Cardiac muscle cell (in vitro differentiated cells and primary cell): ENCODE measurements around the gene DPYSL4. TPM values are rescaled to one million over a fixed set of nuclear protein-coding genes. Genes with fewer than 3 reads are reported as not detected.

Source experiments
- DNase-seq, 2 donors: peaks; one replicate each; pipeline versions ENCODE4 v3.0.0 to v3.0.0-alpha.2; 2010 to 2017; ENCODE audit warnings: low read depth in 1 of 2, low spot score in 1 of 2
- H3K27ac ChIP-seq: fragments of 200-600 bp; sonication (generic); 2 replicates; pipeline ENCODE4 v1.5.1; 2016
- H3K27me3 ChIP-seq: fragments of 200-600 bp; sonication (generic); 2 replicates; pipeline ENCODE4 v1.6.0; 2016; ENCODE audit warnings: control low read depth
- H3K36me3 ChIP-seq: fragments of 200-600 bp; sonication (generic); 2 replicates; pipeline ENCODE4 v1.5.1; 2016; ENCODE audit warnings: control low read depth
- H3K4me1 ChIP-seq: fragments of 200-600 bp; sonication (generic); 2 replicates; pipeline ENCODE4 v1.8.1; 2017; ENCODE audit warnings: low read depth, mild to moderate bottlenecking, mixed run types
- H3K4me3 ChIP-seq: fragments of 200-600 bp; sonication (generic); 2 replicates; pipeline ENCODE4 v1.5.1; 2016; ENCODE audit warnings: mild to moderate bottlenecking
- H3K9me3 ChIP-seq: fragments of 200-600 bp; sonication (generic); 2 replicates; pipeline ENCODE4 v1.5.1; 2017; ENCODE audit warnings: low read depth, mild to moderate bottlenecking, control low read depth
- polyA plus RNA-seq: library from polyadenylated mRNA; unstranded; fragments of >200 nt; fragmentation: Nextera tagmentation; extraction: Ambion mirVana; gene quantifications from 2 replicates; pipeline ENCODE4 v1.2.1, GENCODE V29; 2016
- total RNA-seq: library from RNA; depleted of rRNA; stranded (reverse); fragments of >200 nt; gene quantifications from 2 replicates; pipeline ENCODE4 v1.2.3, GENCODE V29; 2016
- TF ChIP-seq, protein P1 (sequence below): IDR thresholded peaks from 2 replicates; pipeline ENCODE4 v1.5.1; 2012; ENCODE audit warnings: low read depth, mild to moderate bottlenecking, low read length

The DPYSL4 gene
- total and polyA plus RNA-seq, 2 experiments from 2014 or later, result 12.5 to 30.3 TPM

DNA sequence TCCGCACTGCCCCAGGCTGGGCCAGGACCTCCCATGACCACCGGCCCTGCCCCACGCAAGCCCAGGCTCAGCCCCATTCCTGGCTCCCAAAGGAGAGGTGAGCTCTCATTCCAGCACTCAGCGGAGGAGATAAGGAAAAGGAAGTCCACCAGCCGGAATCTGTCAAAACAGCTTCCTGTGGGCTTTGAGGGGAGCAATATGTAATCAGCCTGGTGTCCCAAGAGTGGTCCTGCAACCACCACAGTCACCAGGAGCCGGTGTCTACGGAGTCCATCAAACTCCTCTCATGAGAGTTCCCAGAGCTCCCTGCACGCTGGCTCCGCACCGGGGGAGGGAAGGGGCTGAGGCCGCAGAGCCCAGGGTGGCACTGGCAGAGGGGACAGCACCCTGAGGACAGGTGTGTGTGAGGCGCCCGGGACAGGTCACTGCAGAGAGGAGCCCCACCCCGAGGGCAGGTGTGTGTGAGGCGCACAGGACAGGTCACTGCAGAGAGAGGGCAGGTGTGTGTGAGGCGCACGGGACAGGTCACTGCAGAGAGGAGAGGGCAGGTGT is 63.2 kb downstream of the DPYSL4 start:
- no peaks in the 10 kb centered on the region for H3K27me3 ChIP-seq
- no peak overlapping the region for H3K4me3 ChIP-seq
- no peak overlapping the region for H3K27ac ChIP-seq
- peak in 1 of 2 donors; percentile 33 for DNase-seq
- no peaks in the 10 kb centered on the region for H3K36me3 ChIP-seq
- TF ChIP-seq, protein P1, sequence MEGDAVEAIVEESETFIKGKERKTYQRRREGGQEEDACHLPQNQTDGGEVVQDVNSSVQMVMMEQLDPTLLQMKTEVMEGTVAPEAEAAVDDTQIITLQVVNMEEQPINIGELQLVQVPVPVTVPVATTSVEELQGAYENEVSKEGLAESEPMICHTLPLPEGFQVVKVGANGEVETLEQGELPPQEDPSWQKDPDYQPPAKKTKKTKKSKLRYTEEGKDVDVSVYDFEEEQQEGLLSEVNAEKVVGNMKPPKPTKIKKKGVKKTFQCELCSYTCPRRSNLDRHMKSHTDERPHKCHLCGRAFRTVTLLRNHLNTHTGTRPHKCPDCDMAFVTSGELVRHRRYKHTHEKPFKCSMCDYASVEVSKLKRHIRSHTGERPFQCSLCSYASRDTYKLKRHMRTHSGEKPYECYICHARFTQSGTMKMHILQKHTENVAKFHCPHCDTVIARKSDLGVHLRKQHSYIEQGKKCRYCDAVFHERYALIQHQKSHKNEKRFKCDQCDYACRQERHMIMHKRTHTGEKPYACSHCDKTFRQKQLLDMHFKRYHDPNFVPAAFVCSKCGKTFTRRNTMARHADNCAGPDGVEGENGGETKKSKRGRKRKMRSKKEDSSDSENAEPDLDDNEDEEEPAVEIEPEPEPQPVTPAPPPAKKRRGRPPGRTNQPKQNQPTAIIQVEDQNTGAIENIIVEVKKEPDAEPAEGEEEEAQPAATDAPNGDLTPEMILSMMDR, result no peak
- no peaks in the 10 kb centered on the region for H3K9me3 ChIP-seq
- H3K4me1 ChIP-seq, result peaks cover 3% of the 10 kb centered on the region

DNA sequence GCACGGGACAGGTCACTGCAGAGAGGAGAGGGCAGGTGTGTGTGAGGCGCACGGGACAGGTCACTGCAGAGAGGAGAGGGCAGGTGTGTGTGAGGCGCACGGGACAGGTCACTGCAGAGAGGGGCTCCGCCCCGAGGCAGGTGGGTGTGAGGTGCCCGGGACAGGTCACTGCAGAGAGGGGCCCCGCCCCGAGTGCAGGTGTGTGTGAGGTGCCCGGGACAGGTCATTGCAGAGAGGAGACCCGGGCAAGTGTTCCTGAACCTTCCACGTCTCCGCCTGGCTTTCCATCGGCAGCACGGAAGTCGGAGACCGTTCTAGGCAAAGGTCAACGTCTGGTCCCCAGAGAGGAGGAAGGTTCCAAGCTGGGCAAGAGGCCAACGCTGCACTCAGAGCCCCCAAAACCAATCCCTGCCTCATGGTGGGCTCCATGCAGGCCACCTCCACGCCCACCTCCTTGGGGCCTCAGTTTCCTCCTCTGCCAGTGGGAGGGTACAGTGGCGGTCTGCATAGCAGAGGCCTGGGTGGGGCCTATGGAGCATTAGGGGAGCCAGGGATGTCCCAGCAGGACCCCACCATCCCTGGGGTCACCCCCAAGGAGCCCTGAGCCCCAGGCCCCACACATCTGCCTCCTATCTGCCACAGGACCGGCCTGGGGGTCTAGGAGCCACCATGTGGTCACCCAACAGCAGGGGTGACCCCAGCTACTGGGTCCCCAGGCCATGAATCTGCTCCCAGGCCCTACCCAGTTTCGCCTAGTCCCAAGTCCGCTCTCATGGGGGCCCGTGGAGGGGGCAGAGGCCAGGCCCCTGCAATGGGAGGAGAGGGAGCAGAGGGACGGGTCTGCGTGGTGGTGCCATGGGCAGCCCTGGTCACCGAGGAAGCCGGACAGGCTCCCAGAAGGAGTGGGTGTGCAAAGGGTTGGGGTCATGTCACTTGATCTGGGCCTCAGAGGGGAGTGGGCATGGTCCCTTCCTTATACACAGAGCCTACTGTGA is 64.0 kb downstream of the DPYSL4 start:
- TF ChIP-seq, protein P1, result no peak
- H3K36me3 ChIP-seq, result no peaks in the 10 kb centered on the region
- H3K4me3 ChIP-seq, result no peak overlapping the region
- DNase-seq, result no peak
- no peak overlapping the region for H3K27ac ChIP-seq
- H3K4me1 ChIP-seq, result peaks cover 3% of the 10 kb centered on the region
- no peaks in the 10 kb centered on the region for H3K9me3 ChIP-seq
- no peaks in the 10 kb centered on the region for H3K27me3 ChIP-seq

DNA sequence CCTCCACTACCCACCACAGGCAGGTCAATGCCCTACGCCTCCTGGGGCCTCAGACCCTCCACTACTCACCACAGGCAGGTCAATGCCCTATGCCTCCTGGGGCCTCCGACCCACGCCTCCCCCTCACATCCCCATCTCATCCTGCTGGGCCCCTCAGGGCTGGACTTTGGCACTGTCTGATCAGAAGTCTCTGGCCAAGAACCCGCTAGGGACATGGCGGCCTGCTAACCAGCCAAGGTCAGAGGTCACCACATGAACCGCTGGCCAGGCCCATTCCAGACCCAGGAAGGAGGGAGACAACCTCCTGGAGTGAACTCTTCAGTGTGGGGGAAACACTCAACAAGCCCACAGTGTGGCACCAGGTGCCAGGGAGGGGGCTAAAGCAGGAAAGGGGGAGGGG is 65.2 kb downstream of the DPYSL4 start:
- Histone ChIP-seq H3K4me1 (peaks cover 3% of the 10 kb centered on the region), H3K27ac (no peak overlapping the region), H3K9me3 (no peaks in the 10 kb centered on the region), H3K27me3 (no peaks in the 10 kb centered on the region), H3K36me3 (no peaks in the 10 kb centered on the region), H3K4me3 (no peak overlapping the region)
- no peak for DNase-seq
- TF ChIP-seq, protein P1, result no peak

DNA sequence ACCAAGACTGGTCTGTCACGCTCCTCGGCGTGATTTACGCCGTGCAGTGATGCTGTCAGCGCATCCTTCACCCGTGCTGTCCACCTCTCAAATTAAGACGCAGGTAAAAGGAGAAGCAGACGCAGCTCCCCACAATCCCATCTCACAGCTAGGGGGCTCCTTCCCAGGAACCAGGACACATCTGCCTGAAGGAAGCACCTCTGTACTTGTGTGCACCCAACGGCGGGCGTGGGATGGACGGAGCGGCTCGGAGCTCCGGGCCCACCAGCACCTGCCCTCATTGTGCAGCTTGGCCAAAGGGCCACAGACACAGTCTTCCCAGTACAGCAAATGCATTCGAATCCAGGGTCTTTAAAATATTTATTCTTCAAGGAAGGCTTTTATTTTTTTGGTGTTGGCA is 65.7 kb downstream of the DPYSL4 start:
- no peaks in the 10 kb centered on the region for H3K36me3 ChIP-seq
- TF ChIP-seq, protein P1, result peak; percentile 9
- peaks cover 3% of the 10 kb centered on the region for H3K4me1 ChIP-seq
- H3K27me3 ChIP-seq, result no peaks in the 10 kb centered on the region
- no peak for DNase-seq
- H3K4me3 ChIP-seq, result no peak overlapping the region
- no peaks in the 10 kb centered on the region for H3K9me3 ChIP-seq
- no peak overlapping the region for H3K27ac ChIP-seq

DNA sequence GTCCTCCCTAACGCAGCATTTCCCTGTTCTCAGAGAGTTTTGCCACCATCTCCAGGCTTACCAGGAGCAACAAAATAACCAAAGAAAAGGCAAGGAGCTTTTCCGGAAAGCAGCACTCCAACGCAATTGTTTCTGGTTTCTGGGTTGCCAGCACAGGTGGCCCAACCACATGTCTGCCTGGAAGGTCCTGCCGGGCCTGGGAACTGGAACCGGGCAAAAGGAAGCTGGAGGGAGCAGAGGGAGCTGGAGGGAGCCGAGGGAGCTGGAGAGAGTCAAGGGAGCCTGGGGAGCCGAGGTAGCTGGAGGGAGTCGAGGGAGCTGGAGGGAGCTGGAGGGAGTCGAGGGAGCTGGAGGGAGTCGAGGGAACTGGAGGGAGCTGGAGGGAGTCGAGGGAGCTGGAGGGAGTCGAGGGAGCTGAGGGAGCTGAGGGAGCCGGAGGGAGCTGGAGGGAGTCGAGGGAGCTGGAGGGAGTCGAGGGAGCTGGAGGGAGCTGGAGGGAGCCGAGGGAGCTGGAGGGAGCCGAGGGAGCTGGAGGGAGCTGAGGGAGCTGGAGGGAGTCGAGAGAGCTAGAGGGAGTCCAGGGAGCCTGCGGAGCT is 66.4 kb downstream of the DPYSL4 start:
- Histone ChIP-seq H3K27ac (no peak overlapping the region), H3K4me3 (no peak overlapping the region), H3K9me3 (no peaks in the 10 kb centered on the region), H3K36me3 (no peaks in the 10 kb centered on the region), H3K4me1 (peaks cover 3% of the 10 kb centered on the region), H3K27me3 (no peaks in the 10 kb centered on the region)
- TF ChIP-seq, protein P1, result no peak
- no peak for DNase-seq
